CD4-positive, alpha-beta T cell treated with Interleukin-21 for 1 hour (primary cell): ENCODE measurements around the gene PTPRM.

Source experiments
- DNase-seq: peaks from one replicate; pipeline ENCODE4 v3.0.0-alpha.2; 2020

Gene PTPRM

GRCh38 chr18:7677424-7677823 is 110.3 kb downstream of the PTPRM start:
- no peak for DNase-seq

GRCh38 chr18:7678389-7678788 is 111.3 kb downstream of the PTPRM start:
- DNase-seq, result no peak

GRCh38 chr18:7678801-7679200 is 111.7 kb downstream of the PTPRM start:
- DNase-seq, result no peak

GRCh38 chr18:7681298-7681697 is 114.2 kb downstream of the PTPRM start:
- DNase-seq, result no peak

- no peak for DNase-seq
Observed at GRCh38 chr18:7682321-7682720, 115.2 kb downstream of the PTPRM start.

GRCh38 chr18:7683753-7684152 is 116.6 kb downstream of the PTPRM start:
- no peak for DNase-seq

- DNase-seq, result no peak
Observed at GRCh38 chr18:7684357-7684756, 117.2 kb downstream of the PTPRM start.

- DNase-seq, result no peak
Observed at GRCh38 chr18:7684966-7685365, 117.8 kb downstream of the PTPRM start.

GRCh38 chr18:7686278-7686677 is 119.2 kb downstream of the PTPRM start:
- no peak for DNase-seq

GRCh38 chr18:7688580-7688979 is 121.5 kb downstream of the PTPRM start:
- DNase-seq, result no peak

- no peak for DNase-seq
Observed at GRCh38 chr18:7691206-7691605, 124.1 kb downstream of the PTPRM start.

- no peak for DNase-seq
Observed at GRCh38 chr18:7696780-7697179, 129.7 kb downstream of the PTPRM start.

GRCh38 chr18:7697306-7697705 is 130.2 kb downstream of the PTPRM start:
- DNase-seq, result no peak

GRCh38 chr18:7711495-7711894 is 144.4 kb downstream of the PTPRM start:
- no peak for DNase-seq

- no peak for DNase-seq
Observed at GRCh38 chr18:7720395-7720794, 153.3 kb downstream of the PTPRM start.

- no peak for DNase-seq
Observed at GRCh38 chr18:7721532-7721931, 154.4 kb downstream of the PTPRM start.

- DNase-seq, result no peak
Observed at GRCh38 chr18:7722955-7723354, 155.8 kb downstream of the PTPRM start.

GRCh38 chr18:7723558-7723957 is 156.4 kb downstream of the PTPRM start:
- no peak for DNase-seq

GRCh38 chr18:7725473-7725872 is 158.4 kb downstream of the PTPRM start:
- no peak for DNase-seq

- no peak for DNase-seq
Observed at GRCh38 chr18:7725897-7726296, 158.8 kb downstream of the PTPRM start.

- no peak for DNase-seq
Observed at GRCh38 chr18:7726522-7726921, 159.4 kb downstream of the PTPRM start.

GRCh38 chr18:7727361-7728076 is 160.4 kb downstream of the PTPRM start:
- no peak for DNase-seq

GRCh38 chr18:7728297-7728696 is 161.2 kb downstream of the PTPRM start:
- DNase-seq, result no peak

GRCh38 chr18:7729868-7730267 is 162.8 kb downstream of the PTPRM start:
- DNase-seq, result no peak

GRCh38 chr18:7730682-7731081 is 163.6 kb downstream of the PTPRM start:
- DNase-seq, result no peak
